Astrocyte (in vitro differentiated cells and primary cell): ENCODE results near the gene CSKMT.

Experiments used
- EZH2 ChIP-seq: IDR thresholded peaks from 2 replicates; pipeline ENCODE4 v1.6.1; 2012; ENCODE audit warnings: mild to moderate bottlenecking, low read length, inconsistent platforms; ENCODE audit not compliant: insufficient read depth
- TF ChIP-seq, protein P1 (sequence below): IDR thresholded peaks from 2 replicates; pipeline ENCODE4 v1.5.1; 2011; ENCODE audit warnings: low read depth, mild to moderate bottlenecking, inconsistent platforms, low read length, moderate library complexity; ENCODE audit not compliant: insufficient read depth

DNA sequence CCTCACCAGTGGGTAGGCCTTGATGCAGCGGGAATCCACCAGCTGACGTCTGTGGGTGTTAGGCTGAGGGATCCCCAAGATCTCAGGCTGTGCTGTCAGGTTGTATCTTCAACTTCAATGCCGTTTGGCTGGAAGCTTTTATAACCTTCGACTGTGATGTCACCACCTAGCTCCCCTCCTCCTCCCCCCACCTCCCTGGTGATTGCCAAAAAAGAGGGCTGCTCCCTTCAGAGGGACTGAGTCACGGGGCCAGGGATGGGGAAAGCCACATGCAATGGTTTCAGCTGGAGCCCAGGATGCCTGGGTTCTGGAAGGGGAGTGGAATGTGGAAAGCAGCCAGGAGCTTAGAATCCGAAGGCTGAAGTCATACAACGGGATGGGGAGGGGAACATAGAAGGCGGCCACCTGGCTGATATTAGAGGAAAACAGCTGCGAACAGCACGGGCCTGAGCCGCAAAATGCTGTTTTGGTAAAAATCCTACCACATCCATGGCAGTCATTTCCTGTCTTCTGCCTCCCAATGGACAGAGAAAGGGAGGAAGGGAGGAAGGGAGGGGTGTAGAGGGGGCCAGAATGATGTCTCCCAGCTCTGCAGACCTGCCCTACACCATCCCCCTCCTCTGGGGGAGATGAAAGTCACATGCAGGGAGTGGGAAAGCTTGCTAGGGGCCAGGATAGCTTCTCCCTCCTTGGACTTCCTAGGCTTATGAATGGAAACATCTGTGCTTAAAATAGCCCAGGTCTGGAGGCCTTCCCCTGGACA, 24.5 kb downstream of the CSKMT start, which contains the start of gene LRRN4CL:
- TF ChIP-seq, protein P1, sequence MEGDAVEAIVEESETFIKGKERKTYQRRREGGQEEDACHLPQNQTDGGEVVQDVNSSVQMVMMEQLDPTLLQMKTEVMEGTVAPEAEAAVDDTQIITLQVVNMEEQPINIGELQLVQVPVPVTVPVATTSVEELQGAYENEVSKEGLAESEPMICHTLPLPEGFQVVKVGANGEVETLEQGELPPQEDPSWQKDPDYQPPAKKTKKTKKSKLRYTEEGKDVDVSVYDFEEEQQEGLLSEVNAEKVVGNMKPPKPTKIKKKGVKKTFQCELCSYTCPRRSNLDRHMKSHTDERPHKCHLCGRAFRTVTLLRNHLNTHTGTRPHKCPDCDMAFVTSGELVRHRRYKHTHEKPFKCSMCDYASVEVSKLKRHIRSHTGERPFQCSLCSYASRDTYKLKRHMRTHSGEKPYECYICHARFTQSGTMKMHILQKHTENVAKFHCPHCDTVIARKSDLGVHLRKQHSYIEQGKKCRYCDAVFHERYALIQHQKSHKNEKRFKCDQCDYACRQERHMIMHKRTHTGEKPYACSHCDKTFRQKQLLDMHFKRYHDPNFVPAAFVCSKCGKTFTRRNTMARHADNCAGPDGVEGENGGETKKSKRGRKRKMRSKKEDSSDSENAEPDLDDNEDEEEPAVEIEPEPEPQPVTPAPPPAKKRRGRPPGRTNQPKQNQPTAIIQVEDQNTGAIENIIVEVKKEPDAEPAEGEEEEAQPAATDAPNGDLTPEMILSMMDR = no peak
- no peak for TF ChIP-seq EZH2
